B cell (primary cell): ENCODE data around the gene KLF16. TPM values are rescaled to one million over a fixed set of nuclear protein-coding genes. Genes with fewer than 3 reads are reported as not detected.

Experiments used
- ATAC-seq: fragments of 200-7000 bp; cut with Tn5 transposase; one replicate; pipeline ENCODE4 v1.10.0; 2021; ENCODE audit warnings: low read depth, mild to moderate bottlenecking, moderate number of reproducible peaks, moderate library complexity
- CTCF ChIA-PET: fragments of 350-600 bp; sonication (Branson Sonifier 250); formaldehyde crosslinking; loops from one replicate; lab custom pipeline; 2021; ENCODE audit warnings: antibody characterized with exemption, inconsistent platforms; lab: Charles Lee
- POLR2A ChIA-PET: fragments of 350-600 bp; sonication (Branson Sonifier 250); formaldehyde crosslinking; loops from one replicate; lab custom pipeline; 2021; ENCODE audit warnings: antibody characterized with exemption; lab: Charles Lee
- DNase-seq: peaks from one replicate; pipeline ENCODE4 v3.0.0; 2013
- H2AFZ ChIP-seq: 2 replicates; pipeline ENCODE4 v1.6.1; 2012; ENCODE audit warnings: mild to moderate bottlenecking, low read depth, low read length; ENCODE audit not compliant: insufficient read depth, poor library complexity, severe bottlenecking
- H3K27ac ChIP-seq, 2 donors: 1 replicate in 1 of 2; 2 replicates in 1 of 2; pipeline ENCODE4 v1.5.1; 2012 to 2013; ENCODE audit warnings: low read length in 2 of 2, mild to moderate bottlenecking in 2 of 2, moderate library complexity in 1 of 2
- H3K27me3 ChIP-seq, 4 experiments: fragments of 200-600 bp in 1 of 4; sonication (generic) in 1 of 4; replicated peaks in 1 of 4; 1 replicate in 2 of 4; 2 replicates in 2 of 4; pipeline versions ENCODE4 v1.6.1 to v1.7.0; 2013 to 2016; ENCODE audit warnings: low read length in 3 of 4, mild to moderate bottlenecking in 2 of 4, mixed read lengths in 1 of 4, moderate library complexity in 1 of 4; ENCODE audit not compliant: insufficient read depth in 4 of 4, control insufficient read depth in 3 of 4; ENCODE audit errors: control extremely low read depth in 1 of 4
- H3K36me3 ChIP-seq, 2 experiments: replicated peaks in 1 of 2; 1 replicate in 1 of 2; 2 replicates in 1 of 2; pipeline versions ENCODE4 v1.6.1 to v1.7.1; 2013; ENCODE audit warnings: low read length in 1 of 2; ENCODE audit not compliant: insufficient read depth in 2 of 2, control insufficient read depth in 1 of 2; ENCODE audit errors: control extremely low read depth in 1 of 2, extremely low read depth in 1 of 2
- H3K4me1 ChIP-seq, 2 donors: fragments of 200-600 bp in 1 of 2; sonication (generic) in 1 of 2; 1 replicate in 1 of 2; 2 replicates in 1 of 2; pipeline versions ENCODE4 v1.5.1 to v1.6.1; 2013 to 2017; ENCODE audit warnings: low read length in 2 of 2; ENCODE audit not compliant: control insufficient read depth in 2 of 2, insufficient read depth in 2 of 2
- H3K4me2 ChIP-seq: replicated peaks from 2 replicates; pipeline ENCODE3; 2012; ENCODE audit warnings: mild to moderate bottlenecking, low read depth, low read length; ENCODE audit not compliant: poor library complexity, severe bottlenecking
- H3K4me3 ChIP-seq, 5 experiments: fragments of 200-600 bp in 1 of 5; sonication (generic) in 1 of 5; 1 replicate in 3 of 5; 2 replicates in 2 of 5; pipeline versions ENCODE4 v1.5.1 to v1.7.0; 2011 to 2016; ENCODE audit warnings: low read length in 4 of 5, mild to moderate bottlenecking in 4 of 5, low read depth in 2 of 5, control low read depth in 1 of 5, moderate library complexity in 1 of 5; ENCODE audit not compliant: insufficient read depth in 1 of 5; ENCODE audit errors: control extremely low read depth in 1 of 5, extremely low read depth in 1 of 5
- H3K79me2 ChIP-seq: fragments of 200-600 bp; sonication (generic); one replicate; pipeline ENCODE4 v1.6.0; 2016; ENCODE audit warnings: low read length; ENCODE audit not compliant: control insufficient read depth, insufficient read depth
- H3K9ac ChIP-seq: fragments of 200-600 bp; sonication (generic); 2 replicates; pipeline ENCODE4 v1.6.1; 2017; ENCODE audit warnings: mild to moderate bottlenecking, low read length, moderate library complexity
- H3K9me3 ChIP-seq, 3 donors: one replicate each; pipeline versions ENCODE4 v1.6.1 to v1.7.1; 2013; ENCODE audit warnings: low read length in 2 of 3; ENCODE audit not compliant: control insufficient read depth in 2 of 3, insufficient read depth in 1 of 3; ENCODE audit errors: control extremely low read depth in 1 of 3
- H4K20me1 ChIP-seq: 2 replicates; pipeline ENCODE4 v1.6.0; 2012; ENCODE audit warnings: mild to moderate bottlenecking, low read length; ENCODE audit not compliant: insufficient read depth, control insufficient read depth, poor library complexity, severe bottlenecking
- H3K27ac Mint-ChIP-seq: one replicate; pipeline ENCODE4 v1.8.0; 2021; ENCODE audit warnings: mixed read lengths
- H3K27me3 Mint-ChIP-seq: one replicate; pipeline ENCODE4 v1.8.0; 2021; ENCODE audit warnings: mixed read lengths
- H3K4me1 Mint-ChIP-seq: one replicate; pipeline ENCODE4 v1.8.0; 2021; ENCODE audit warnings: mixed read lengths
- H3K4me3 Mint-ChIP-seq: one replicate; pipeline ENCODE4 v1.8.0; 2021; ENCODE audit warnings: mixed read lengths
- H3K9me3 Mint-ChIP-seq: one replicate; pipeline ENCODE4 v1.8.0; 2022; ENCODE audit warnings: mixed read lengths; ENCODE audit not compliant: insufficient read depth
- EZH2 ChIP-seq: IDR thresholded peaks from 2 replicates; pipeline ENCODE4 v1.6.1; 2012; ENCODE audit warnings: borderline replicate concordance, low read depth, mild to moderate bottlenecking, moderate library complexity, low read length; ENCODE audit not compliant: insufficient read depth, poor library complexity, severe bottlenecking
- WGBS: methylation state at CpG from one replicate; pipeline ENCODE4 v1.1.5; 2013; ENCODE audit warnings: missing lambda C conversion rate; ENCODE audit not compliant: insufficient coverage; 5-methylcytosine and 5-hydroxymethylcytosine counted together
- intact Hi-C: fragments of 100-400 bp; cut with micrococcal nuclease; formaldehyde crosslinking; loops from one replicate; pipeline ENCODE4 v1.10.0; 2022
- polyA plus RNA-seq: library from polyadenylated mRNA; depleted of rRNA; stranded (reverse); fragments of >200 nt; gene quantifications from 2 replicates; pipeline ENCODE4 v1.2.3, GENCODE V29; 2012
- total RNA-seq, 2 donors: library from RNA; stranded (reverse); fragments of 120-200 nt in 1 of 2; gene quantifications; 1 replicate in 1 of 2; 2 replicates in 1 of 2; pipeline versions ENCODE4 v1.2.3 to v1.2.4, GENCODE V29; 2013 to 2022
- TF ChIP-seq, protein P1 (sequence below): fragments of 200-600 bp; IDR thresholded peaks from one replicate; pipeline ENCODE4 v1.8.0; 2022; ENCODE audit warnings: antibody characterized with exemption, mild to moderate bottlenecking

KLF16 gene
- total and polyA plus RNA-seq, 2 donors (not counting 1 experiment from before 2014, with no cell fraction given): 29.7 to 49.0 TPM

DNA sequence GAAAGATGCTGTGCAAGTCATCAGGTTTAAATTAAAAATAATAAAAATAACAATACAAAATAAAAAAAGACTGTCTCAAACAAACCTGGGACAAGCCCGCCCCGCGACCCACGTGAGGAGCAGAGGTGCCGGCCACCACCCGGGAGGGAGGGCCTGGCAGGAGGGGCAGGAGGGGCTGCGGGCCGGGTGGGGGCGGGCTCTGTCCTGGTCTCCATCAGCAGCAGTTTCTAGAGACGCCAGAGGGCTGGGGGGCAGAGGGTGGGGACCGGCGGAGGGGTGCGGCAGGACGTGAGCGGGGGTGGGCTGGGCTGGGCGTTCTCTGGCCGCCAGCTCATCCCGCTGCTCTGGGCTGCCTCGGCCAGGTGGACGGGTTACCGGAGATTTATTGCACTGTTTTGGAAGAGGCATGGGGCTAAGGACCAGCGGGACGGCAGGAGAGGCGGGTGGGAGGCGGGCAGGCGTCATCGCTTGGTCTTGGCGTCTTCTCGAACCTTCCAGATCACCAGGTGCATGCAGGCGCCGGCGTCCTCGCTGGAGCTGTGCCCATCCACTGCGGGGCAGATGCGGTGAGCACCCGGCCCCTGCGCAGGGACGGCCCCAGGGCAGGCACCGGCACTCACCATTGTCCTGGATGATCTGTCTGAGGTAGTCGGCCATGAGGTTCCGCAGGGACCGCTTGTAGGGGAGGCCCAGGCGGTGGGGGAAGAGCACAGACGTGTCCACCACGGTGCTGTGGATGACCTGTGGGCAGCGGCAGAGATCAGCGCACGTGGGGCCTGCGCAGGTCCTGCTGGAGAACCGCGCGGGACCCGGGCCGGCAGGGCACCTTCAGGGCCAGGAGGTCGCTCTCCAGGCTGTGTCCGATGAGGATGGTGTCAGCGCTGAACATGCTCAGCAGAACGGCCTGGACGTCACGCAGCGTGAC, 47.5 kb downstream of the KLF16 start:
- peaks cover 40% of the 10 kb centered on the region for H4K20me1 ChIP-seq
- no peak overlapping the region for H3K4me3 Mint-ChIP-seq

More for the DNA sequence above, 47.5 kb downstream of the KLF16 start:
- TF ChIP-seq, protein P1, sequence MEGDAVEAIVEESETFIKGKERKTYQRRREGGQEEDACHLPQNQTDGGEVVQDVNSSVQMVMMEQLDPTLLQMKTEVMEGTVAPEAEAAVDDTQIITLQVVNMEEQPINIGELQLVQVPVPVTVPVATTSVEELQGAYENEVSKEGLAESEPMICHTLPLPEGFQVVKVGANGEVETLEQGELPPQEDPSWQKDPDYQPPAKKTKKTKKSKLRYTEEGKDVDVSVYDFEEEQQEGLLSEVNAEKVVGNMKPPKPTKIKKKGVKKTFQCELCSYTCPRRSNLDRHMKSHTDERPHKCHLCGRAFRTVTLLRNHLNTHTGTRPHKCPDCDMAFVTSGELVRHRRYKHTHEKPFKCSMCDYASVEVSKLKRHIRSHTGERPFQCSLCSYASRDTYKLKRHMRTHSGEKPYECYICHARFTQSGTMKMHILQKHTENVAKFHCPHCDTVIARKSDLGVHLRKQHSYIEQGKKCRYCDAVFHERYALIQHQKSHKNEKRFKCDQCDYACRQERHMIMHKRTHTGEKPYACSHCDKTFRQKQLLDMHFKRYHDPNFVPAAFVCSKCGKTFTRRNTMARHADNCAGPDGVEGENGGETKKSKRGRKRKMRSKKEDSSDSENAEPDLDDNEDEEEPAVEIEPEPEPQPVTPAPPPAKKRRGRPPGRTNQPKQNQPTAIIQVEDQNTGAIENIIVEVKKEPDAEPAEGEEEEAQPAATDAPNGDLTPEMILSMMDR: no peak
- TF ChIP-seq EZH2: no peak
- Histone ChIP-seq H3K4me1 (peaks cover 9 to 19% of the 10 kb centered on the region in 2 donors), H3K4me3 (no peak overlapping the region), H3K27ac (no peak overlapping the region), H3K4me2 (no peak overlapping the region), H3K27me3 (no peaks in the 10 kb centered on the region), H2AFZ (no peak overlapping the region), H3K79me2 (no peaks in the 10 kb centered on the region), H3K36me3 (peaks cover 0 to 50% of the 10 kb centered on the region in 2 experiments), H3K9ac (no peak overlapping the region), H3K9me3 (peaks cover 0 to 5% (median 0%) of the 10 kb centered on the region in 3 donors)
- ChIA-PET POLR2A (no interaction called here), CTCF (no interaction called here)
- no peaks in the 10 kb centered on the region for H3K9me3 Mint-ChIP-seq
- WGBS: 98% methylated on average over 57 of the region's 61 CpGs
- intact Hi-C loops: no loop called here
- DNase-seq: no peak
- ATAC-seq: no peak
- H3K27ac Mint-ChIP-seq: no peak overlapping the region
- H3K4me1 Mint-ChIP-seq: peaks cover 12% of the 10 kb centered on the region
- H3K27me3 Mint-ChIP-seq: no peaks in the 10 kb centered on the region
